ENCODE results near the gene KLHL3. TPM values are rescaled to one million over a fixed set of nuclear protein-coding genes. Genes with fewer than 3 reads are reported as not detected.
A peak's percentile ranks its signal among the peaks of the same experiment; 100 is the strongest.

Gene KLHL3
- total RNA-seq, 1 experiment from 2014 or later: 2.9 TPM

- no peak overlapping the region for H3K27ac ChIP-seq (ENCODE audit: low read length)
- ChIA-PET CTCF (no interaction called here), POLR2A (ENCODE audit: unreplicated experiment) (no interaction called here)
- no peaks in the 10 kb centered on the region for H3K9me2 ChIP-seq (replicated peaks; ENCODE audit: low read length)
- H3K4me3 ChIP-seq (ENCODE audit: low read length): no peak overlapping the region
- ATAC-seq: no peak
- H3F3A ChIP-seq (ENCODE audit: low read length, unreplicated experiment): no peaks in the 10 kb centered on the region
- H3K9ac ChIP-seq (ENCODE audit: low read length): no peak overlapping the region
- no peaks in the 10 kb centered on the region for H3K79me2 ChIP-seq (ENCODE audit: low read length)
- H3K4me2 ChIP-seq (ENCODE audit: low read length): no peak overlapping the region
- no peak for TF ChIP-seq EZH2phosphoT487 (IDR thresholded peaks at IDR 0.05; ENCODE audit: borderline replicate concordance, low read length)
- TF ChIP-seq EZH2 (IDR thresholded peaks at IDR 0.05; ENCODE audit: low read length, unreplicated experiment): no peak
- no peak for TF ChIP-seq CTCF (conservative IDR thresholded peaks at IDR 0.05; ENCODE audit: low read depth, low read length)
- intact Hi-C loops (cut with micrococcal nuclease): no loop called here
- no peaks in the 10 kb centered on the region for H3K36me3 ChIP-seq (ENCODE audit: low read depth, low read length)
- H4K20me1 ChIP-seq (ENCODE audit: low read length): no peaks in the 10 kb centered on the region
- no peaks in the 10 kb centered on the region for H3K27me3 ChIP-seq (ENCODE audit: low read length)
- peak; percentile 8 for DNase-seq
- no TSS peak for BruUV-seq (replicated peaks)
- H2AFZ ChIP-seq (ENCODE audit: low read length): no peak overlapping the region
- no peaks in the 10 kb centered on the region for H3K9me3 ChIP-seq (ENCODE audit: low read length)
- H3K4me1 ChIP-seq (ENCODE audit: insufficient read depth, low read length): peaks cover 17% of the 10 kb centered on the region
Observed at GRCh38 chr5:137631453-137631852, 104.4 kb downstream of the KLHL3 start.

GRCh38 chr5:137630972-137631370 lies 104.9 kb downstream of the KLHL3 start:
- H3K4me2 ChIP-seq (ENCODE audit: low read length): no peak overlapping the region
- no TSS peak for BruUV-seq (replicated peaks)
- no peak for TF ChIP-seq CTCF (conservative IDR thresholded peaks at IDR 0.05; ENCODE audit: low read depth, low read length)
- no peak for TF ChIP-seq EZH2 (IDR thresholded peaks at IDR 0.05; ENCODE audit: low read length, unreplicated experiment)
- TF ChIP-seq EZH2phosphoT487 (IDR thresholded peaks at IDR 0.05; ENCODE audit: borderline replicate concordance, low read length): no peak
- H3K9me2 ChIP-seq (replicated peaks; ENCODE audit: low read length): no peaks in the 10 kb centered on the region
- peaks cover 17% of the 10 kb centered on the region for H3K4me1 ChIP-seq (ENCODE audit: insufficient read depth, low read length)
- no peaks in the 10 kb centered on the region for H3K27me3 ChIP-seq (ENCODE audit: low read length)
- H4K20me1 ChIP-seq (ENCODE audit: low read length): no peaks in the 10 kb centered on the region
- ChIA-PET POLR2A (ENCODE audit: unreplicated experiment) (no interaction called here), CTCF (no interaction called here)
- no peak for DNase-seq
- intact Hi-C loops (cut with micrococcal nuclease): no loop called here
- no peaks in the 10 kb centered on the region for H3K9me3 ChIP-seq (ENCODE audit: low read length)
- H2AFZ ChIP-seq (ENCODE audit: low read length): no peak overlapping the region
- H3K9ac ChIP-seq (ENCODE audit: low read length): no peak overlapping the region
- no peak for ATAC-seq
- no peak overlapping the region for H3K4me3 ChIP-seq (ENCODE audit: low read length)
- H3K79me2 ChIP-seq (ENCODE audit: low read length): no peaks in the 10 kb centered on the region
- no peaks in the 10 kb centered on the region for H3K36me3 ChIP-seq (ENCODE audit: low read depth, low read length)
- no peaks in the 10 kb centered on the region for H3F3A ChIP-seq (ENCODE audit: low read length, unreplicated experiment)
- H3K27ac ChIP-seq (ENCODE audit: low read length): no peak overlapping the region

GRCh38 chr5:137630216-137630971 lies 105.5 kb downstream of the KLHL3 start:
- no peaks in the 10 kb centered on the region for H3K79me2 ChIP-seq (ENCODE audit: low read length)
- no peak overlapping the region for H3K27ac ChIP-seq (ENCODE audit: low read length)
- H3K4me2 ChIP-seq (ENCODE audit: low read length): no peak overlapping the region
- ChIA-PET CTCF (interaction anchor here (1.1 to 1.4 kb wide), 5 partner anchors 30 to 439 kb away, joined by 4 to 7 read pairs (median 6); partner anchors contain the start of gene KLHL3), POLR2A (ENCODE audit: unreplicated experiment) (no interaction called here)
- H3K9me2 ChIP-seq (replicated peaks; ENCODE audit: low read length): no peaks in the 10 kb centered on the region
- H3K9me3 ChIP-seq (ENCODE audit: low read length): no peaks in the 10 kb centered on the region
- no peak for DNase-seq
- ATAC-seq: no peak
- TF ChIP-seq CTCF (conservative IDR thresholded peaks at IDR 0.05; ENCODE audit: low read depth, low read length) (no peak), EZH2 (IDR thresholded peaks at IDR 0.05; ENCODE audit: low read length, unreplicated experiment) (no peak), EZH2phosphoT487 (IDR thresholded peaks at IDR 0.05; ENCODE audit: borderline replicate concordance, low read length) (no peak)
- intact Hi-C loops (cut with micrococcal nuclease): no loop called here
- H3K4me3 ChIP-seq (ENCODE audit: low read length): no peak overlapping the region
- BruUV-seq (replicated peaks): no TSS peak
- no peaks in the 10 kb centered on the region for H3K27me3 ChIP-seq (ENCODE audit: low read length)
- H4K20me1 ChIP-seq (ENCODE audit: low read length): no peaks in the 10 kb centered on the region
- no peaks in the 10 kb centered on the region for H3K36me3 ChIP-seq (ENCODE audit: low read depth, low read length)
- H3F3A ChIP-seq (ENCODE audit: low read length, unreplicated experiment): no peaks in the 10 kb centered on the region
- H3K4me1 ChIP-seq (ENCODE audit: insufficient read depth, low read length): peaks cover 17% of the 10 kb centered on the region
- H2AFZ ChIP-seq (ENCODE audit: low read length): no peak overlapping the region
- no peak overlapping the region for H3K9ac ChIP-seq (ENCODE audit: low read length)

Measured in PC-3 (cell line).